Gastroesophageal sphincter (tissue), 4 donors: ENCODE measurements around the gene CHML. TPM values are rescaled to one million over a fixed set of nuclear protein-coding genes. Genes with fewer than 3 reads are reported as not detected.
"Not testable (repeated sequence)": the region's sequence is repeated elsewhere in the genome, so short reads cannot be mapped to it uniquely, and the experiment has no call there.

Experiments
- ATAC-seq: fragments of 150-250 bp; one replicate; pipeline ENCODE4 v1.9.1; 2016; ENCODE audit warnings: mild to moderate bottlenecking, moderate library complexity
- H3K27ac ChIP-seq, 4 donors: fragments of 200-600 bp; sonication (generic) in 3 of 4; 1 replicate in 3 of 4; 2 replicates in 1 of 4; pipeline ENCODE4 v1.5.1; 2016 to 2019
- H3K27me3 ChIP-seq: fragments of 200-600 bp; sonication (generic); one replicate; pipeline ENCODE4 v1.5.1; 2019
- H3K36me3 ChIP-seq, 2 donors: fragments of 200-600 bp; sonication (generic); one replicate each; pipeline ENCODE4 v1.5.1; 2019; ENCODE audit warnings: control low read depth in 1 of 2
- H3K4me1 ChIP-seq, 3 donors: fragments of 200-600 bp; sonication (generic); 1 replicate in 2 of 3; 2 replicates in 1 of 3; pipeline ENCODE4 v1.5.1; 2016 to 2019; ENCODE audit warnings: control low read depth in 2 of 3
- H3K4me3 ChIP-seq, 2 donors: fragments of 200-600 bp; sonication (generic); one replicate each; pipeline ENCODE4 v1.5.1; 2019; ENCODE audit warnings: mild to moderate bottlenecking in 1 of 2, moderate library complexity in 1 of 2
- H3K9me3 ChIP-seq, 3 donors: fragments of 200-600 bp; sonication (generic); one replicate each; pipeline ENCODE4 v1.5.1; 2017 to 2019; ENCODE audit warnings: control low read depth in 2 of 3
- EP300 ChIP-seq: sonication (generic); formaldehyde crosslinking; IDR thresholded peaks from one replicate; pipeline ENCODE4 v1.6.1; 2017; ENCODE audit warnings: antibody characterized with exemption, mild to moderate bottlenecking
- POLR2A ChIP-seq, 2 donors: fragments of 450-650 bp; IDR thresholded peaks; one replicate each; pipeline ENCODE4 v1.6.1; 2017; ENCODE audit warnings: antibody characterized with exemption in 2 of 2, mild to moderate bottlenecking in 2 of 2, moderate library complexity in 1 of 2
- POLR2AphosphoS5 ChIP-seq: sonication (generic); formaldehyde crosslinking; IDR thresholded peaks from one replicate; pipeline ENCODE4 v1.6.1; 2017; ENCODE audit warnings: antibody characterized with exemption
- WGBS, 2 donors: methylation state at CpG; one replicate each; pipeline ENCODE4 v1.1.5; 2018; ENCODE audit warnings: low coverage in 1 of 2; 5-methylcytosine and 5-hydroxymethylcytosine counted together
- total RNA-seq, 4 donors: library from RNA; depleted of rRNA; stranded (reverse); fragments of >200 nt; gene quantifications; one replicate each; pipeline ENCODE4 v1.1.0, GENCODE V29; 2016
- TF ChIP-seq, protein P1 (sequence below), 4 experiments: fragments of 200-600 bp in 2 of 4; fragments of 450-650 bp in 2 of 4; sonication (generic) in 1 of 4; IDR thresholded peaks; one replicate each; pipeline ENCODE4 v1.5.1; 2017 to 2019; ENCODE audit warnings: antibody characterized with exemption in 4 of 4, mild to moderate bottlenecking in 2 of 4, moderate library complexity in 2 of 4

CHML gene
- total RNA-seq, 4 donors from 2014 or later, result 5.3 to 10.2 (median 8.8) TPM

DNA sequence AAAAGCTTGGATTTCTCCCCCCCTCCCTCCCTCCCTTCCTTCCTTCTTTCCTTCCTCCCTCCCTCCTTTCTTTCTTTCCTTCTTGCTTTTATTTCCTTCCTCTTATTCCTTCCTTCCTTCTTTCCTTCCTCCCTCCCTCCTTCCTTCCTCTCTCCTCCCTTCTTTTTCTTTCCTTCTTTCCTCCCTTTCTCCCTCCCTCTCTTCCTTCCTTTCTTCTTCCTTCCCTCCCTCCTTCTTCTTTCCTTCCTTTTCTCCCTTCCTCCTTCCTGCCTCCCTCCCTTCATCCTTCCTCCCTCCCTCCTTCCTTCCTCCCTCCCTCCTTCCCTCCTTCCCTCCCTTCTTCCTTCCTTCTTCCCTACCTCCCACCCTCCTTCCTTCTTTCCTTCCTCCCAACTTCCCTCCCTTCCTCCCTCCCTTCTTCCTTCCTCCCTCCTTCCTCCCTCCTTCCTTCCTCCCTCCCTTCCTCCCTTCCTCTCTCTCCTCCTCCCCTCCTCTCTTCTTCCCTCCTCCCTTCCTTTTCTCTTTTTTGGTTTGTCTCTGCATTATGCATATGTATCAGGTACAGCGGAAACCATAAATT is 34.7 kb upstream of the CHML start:
- WGBS, 2 donors, result 100% methylated on average over 1 of the region's 1 CpG; no CpG with 5 or more reads in 1 of the 2 donors
- Histone ChIP-seq H3K4me3 (no peak overlapping the region), H3K9me3 (no peaks in the 10 kb centered on the region), H3K27me3 (peaks cover 9% of the 10 kb centered on the region), H3K27ac (no peak overlapping the region), H3K36me3 (no peaks in the 10 kb centered on the region), H3K4me1 (no peaks in the 10 kb centered on the region)
- no peak for ATAC-seq
- no peak for TF ChIP-seq POLR2A (IDR thresholded peaks at IDR 0.05)
- no peak for TF ChIP-seq POLR2AphosphoS5
- TF ChIP-seq, protein P1, sequence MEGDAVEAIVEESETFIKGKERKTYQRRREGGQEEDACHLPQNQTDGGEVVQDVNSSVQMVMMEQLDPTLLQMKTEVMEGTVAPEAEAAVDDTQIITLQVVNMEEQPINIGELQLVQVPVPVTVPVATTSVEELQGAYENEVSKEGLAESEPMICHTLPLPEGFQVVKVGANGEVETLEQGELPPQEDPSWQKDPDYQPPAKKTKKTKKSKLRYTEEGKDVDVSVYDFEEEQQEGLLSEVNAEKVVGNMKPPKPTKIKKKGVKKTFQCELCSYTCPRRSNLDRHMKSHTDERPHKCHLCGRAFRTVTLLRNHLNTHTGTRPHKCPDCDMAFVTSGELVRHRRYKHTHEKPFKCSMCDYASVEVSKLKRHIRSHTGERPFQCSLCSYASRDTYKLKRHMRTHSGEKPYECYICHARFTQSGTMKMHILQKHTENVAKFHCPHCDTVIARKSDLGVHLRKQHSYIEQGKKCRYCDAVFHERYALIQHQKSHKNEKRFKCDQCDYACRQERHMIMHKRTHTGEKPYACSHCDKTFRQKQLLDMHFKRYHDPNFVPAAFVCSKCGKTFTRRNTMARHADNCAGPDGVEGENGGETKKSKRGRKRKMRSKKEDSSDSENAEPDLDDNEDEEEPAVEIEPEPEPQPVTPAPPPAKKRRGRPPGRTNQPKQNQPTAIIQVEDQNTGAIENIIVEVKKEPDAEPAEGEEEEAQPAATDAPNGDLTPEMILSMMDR (IDR thresholded peaks at IDR 0.05), result no peak
- TF ChIP-seq EP300, result no peak

DNA sequence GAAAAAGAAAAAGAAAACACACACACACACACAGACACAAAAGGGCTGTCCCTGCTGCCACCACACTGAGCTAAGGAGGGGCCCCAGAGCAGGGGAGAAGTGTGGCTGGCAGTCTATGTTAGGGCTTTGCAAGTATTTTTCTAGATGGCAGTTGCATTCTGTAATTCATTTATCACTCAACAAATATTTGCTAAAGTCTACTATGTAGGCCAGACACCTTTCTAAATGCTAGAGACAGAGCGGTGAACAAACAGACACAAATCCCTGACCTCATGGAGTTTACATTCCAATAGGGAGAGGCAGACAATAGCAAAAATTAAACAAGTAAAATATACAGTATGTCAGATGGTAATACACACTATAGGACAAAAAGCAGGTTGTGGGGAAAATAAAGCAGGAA is 32.1 kb upstream of the CHML start:
- H3K36me3 ChIP-seq, result no peaks in the 10 kb centered on the region
- no peak for ATAC-seq
- TF ChIP-seq EP300 (no peak), POLR2AphosphoS5 (no peak), POLR2A (IDR thresholded peaks at IDR 0.05) (no peak)
- TF ChIP-seq, protein P1 (IDR thresholded peaks at IDR 0.05), result no peak
- no peaks in the 10 kb centered on the region for H3K4me1 ChIP-seq
- no peak overlapping the region for H3K4me3 ChIP-seq
- H3K9me3 ChIP-seq, result no peaks in the 10 kb centered on the region
- H3K27ac ChIP-seq, result no peak overlapping the region
- 57 to 64% methylated on average over 1 of the region's 1 CpG for WGBS, 2 donors
- H3K27me3 ChIP-seq, result peaks cover 9% of the 10 kb centered on the region

DNA sequence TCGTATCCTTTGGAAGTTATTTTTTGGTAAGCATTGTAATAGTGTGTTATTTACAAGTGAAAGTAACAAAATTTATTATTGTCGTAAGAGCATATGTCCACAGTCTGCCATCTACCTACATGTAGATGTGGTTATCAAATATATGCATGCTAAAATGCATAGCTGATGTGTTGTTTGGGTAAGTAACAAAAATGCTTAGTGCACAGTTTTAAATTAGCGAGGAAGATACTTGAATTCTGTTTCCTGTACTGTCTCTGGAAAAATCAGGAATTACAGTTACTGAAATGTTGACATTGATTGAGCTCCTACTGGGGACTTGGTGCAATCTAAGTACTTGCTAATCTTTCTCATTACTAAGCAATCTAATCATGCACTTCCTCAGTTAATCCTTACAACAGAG is 26.2 kb upstream of the CHML start:
- Histone ChIP-seq H3K36me3 (no peaks in the 10 kb centered on the region), H3K27ac (no peak overlapping the region), H3K27me3 (peaks cover under 1% of the 10 kb centered on the region), H3K4me3 (no peak overlapping the region), H3K9me3 (no peaks in the 10 kb centered on the region), H3K4me1 (no peaks in the 10 kb centered on the region)
- ATAC-seq, result no peak
- no peak for TF ChIP-seq POLR2A (IDR thresholded peaks at IDR 0.05)
- no peak for TF ChIP-seq EP300
- TF ChIP-seq POLR2AphosphoS5, result no peak
- TF ChIP-seq, protein P1 (IDR thresholded peaks at IDR 0.05), result no peak
- WGBS, 2 donors, result 84 to 94% methylated on average over 3 of the region's 3 CpGs

DNA sequence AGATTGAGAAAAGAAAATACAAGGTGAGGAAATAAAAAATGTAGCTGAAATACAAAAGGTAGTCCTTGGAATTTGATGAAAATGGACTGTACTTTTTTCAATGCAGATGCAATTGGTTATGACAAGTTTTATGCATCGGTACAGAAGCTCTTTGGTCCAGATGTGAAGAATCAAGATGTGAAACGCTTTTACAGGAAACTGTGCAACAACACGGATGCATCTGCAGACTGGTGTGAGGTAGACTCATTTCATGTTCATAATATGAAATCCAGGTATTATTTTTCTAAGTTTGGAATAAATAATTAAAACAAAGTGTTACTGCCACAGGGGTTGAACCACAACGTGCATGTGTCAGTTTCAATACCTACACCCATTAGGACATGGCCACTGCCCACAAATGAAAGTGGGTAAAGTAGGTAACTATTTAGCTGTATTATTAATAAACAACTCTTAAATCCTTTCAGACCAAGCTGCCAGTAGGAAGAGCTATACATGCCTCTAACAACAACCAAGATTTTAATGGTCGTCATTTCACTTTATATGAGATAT is 20.3 kb upstream of the CHML start:
- 79 to 80% methylated on average over 5 of the region's 5 CpGs for WGBS, 2 donors
- H3K36me3 ChIP-seq, result no peaks in the 10 kb centered on the region
- TF ChIP-seq POLR2A (IDR thresholded peaks at IDR 0.05) (no peak), EP300 (no peak), POLR2AphosphoS5 (no peak)
- TF ChIP-seq, protein P1 (IDR thresholded peaks at IDR 0.05), result no peak
- no peak overlapping the region for H3K4me3 ChIP-seq
- no peaks in the 10 kb centered on the region for H3K9me3 ChIP-seq
- H3K4me1 ChIP-seq, result no peaks in the 10 kb centered on the region
- peaks cover 6% of the 10 kb centered on the region for H3K27me3 ChIP-seq
- no peak overlapping the region for H3K27ac ChIP-seq
- ATAC-seq, result no peak

DNA sequence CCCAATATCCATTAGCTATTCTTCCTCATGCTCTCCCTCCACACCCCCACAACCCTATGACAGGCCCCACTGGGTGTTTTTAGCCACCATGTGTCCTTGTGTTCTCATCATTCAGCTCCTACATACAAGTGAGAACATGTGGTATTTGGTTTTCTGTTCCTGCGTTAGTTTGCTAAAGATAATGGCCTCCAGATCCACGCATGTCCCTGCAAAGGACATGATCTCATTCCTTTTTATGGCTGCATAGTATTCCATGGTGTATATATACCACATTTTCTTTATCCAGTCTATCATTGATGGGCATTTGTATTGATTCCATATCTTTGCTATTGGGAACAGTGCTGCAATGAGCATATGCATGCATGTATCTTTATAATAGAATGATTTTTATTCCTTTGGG is 18.8 kb upstream of the CHML start:
- not testable (repeated sequence) for H3K9me3 ChIP-seq, H3K4me3 ChIP-seq, ATAC-seq, H3K27ac ChIP-seq, H3K4me1 ChIP-seq, H3K36me3 ChIP-seq, H3K27me3 ChIP-seq
- 81 to 100% methylated on average over 1 to 2 of the region's 2 CpGs for WGBS, 2 donors
